Brain microvascular endothelial cell (primary cell): Measurements from ENCODE around the gene SECTM1.

Source experiments
- DNase-seq: peaks from one replicate; pipeline ENCODE4 v3.0.0-alpha.2; 2020
- H3K27ac ChIP-seq: fragments of 250-450 bp; sonication (Bioruptor Pico); 2 replicates; pipeline ENCODE4 v1.5.1; 2020; ENCODE audit warnings: mild to moderate bottlenecking, moderate library complexity
- H3K27me3 ChIP-seq: fragments of 250-450 bp; sonication (Bioruptor Pico); replicated peaks from 2 replicates; pipeline ENCODE4 v1.5.1; 2020; ENCODE audit warnings: mild to moderate bottlenecking
- H3K36me3 ChIP-seq: fragments of 250-450 bp; sonication (Bioruptor Pico); replicated peaks from 2 replicates; pipeline ENCODE4 v1.5.1; 2020; ENCODE audit warnings: mild to moderate bottlenecking
- H3K4me3 ChIP-seq: 2 replicates; pipeline ENCODE4 v1.5.1; 2011; ENCODE audit warnings: low read depth, mild to moderate bottlenecking, control low read depth, low read length, moderate library complexity
- CTCF ChIP-seq: IDR thresholded peaks from 2 replicates; pipeline ENCODE4 v1.5.1; 2011; ENCODE audit warnings: low read depth, mild to moderate bottlenecking, moderate library complexity, low read length, control low read depth, inconsistent platforms; ENCODE audit errors: missing control alignments
- in situ Hi-C: cut with HindIII; loops from 2 replicates; pipeline ENCODE4 v1.10.0; 2017; ENCODE audit warnings: low sequenced_read_pairs, low pct_ligation_motif_present

Gene SECTM1

GRCh38 chr17:82358465-82359350 is 25.1 kb upstream of the SECTM1 start, which contains the start of gene TEX19:
Gene TEX19, plus strand, starts transcription at chr17:82359247. Its CDS starts 2,904 bp downstream, at chr17:82362151.
- no peaks in the 10 kb centered on the region for H3K36me3 ChIP-seq
- in situ Hi-C loops: no loop called here
- H3K4me3 ChIP-seq: no peak within 1 kb of the TSS
- no peak within 1 kb of the TSS for H3K27ac ChIP-seq
- no peak for TF ChIP-seq CTCF
- DNase-seq: no peak
- H3K27me3 ChIP-seq: no peaks in the 10 kb centered on the region

- no peak overlapping the region for H3K4me3 ChIP-seq
Observed at GRCh38 chr17:82357394-82357793, 23.8 kb upstream of the SECTM1 start.

GRCh38 chr17:82356845-82357355 is 23.3 kb upstream of the SECTM1 start:
- no peaks in the 10 kb centered on the region for H3K36me3 ChIP-seq
- in situ Hi-C loops: no loop called here
- no peak overlapping the region for H3K4me3 ChIP-seq
- H3K27ac ChIP-seq: no peak overlapping the region
- no peaks in the 10 kb centered on the region for H3K27me3 ChIP-seq
- no peak for DNase-seq
- no peak for TF ChIP-seq CTCF

More at GRCh38 chr17:82357394-82357793, 23.8 kb upstream of the SECTM1 start:
- Histone ChIP-seq H3K27ac (no peak overlapping the region), H3K27me3 (no peaks in the 10 kb centered on the region), H3K36me3 (no peaks in the 10 kb centered on the region)
- DNase-seq: no peak
- TF ChIP-seq CTCF: no peak
- in situ Hi-C loops: no loop called here

GRCh38 chr17:82355770-82356427 is 22.3 kb upstream of the SECTM1 start:
- H3K27ac ChIP-seq: no peak overlapping the region
- TF ChIP-seq CTCF: no peak
- no peak overlapping the region for H3K4me3 ChIP-seq
- H3K36me3 ChIP-seq: no peaks in the 10 kb centered on the region
- no peak for DNase-seq
- no peaks in the 10 kb centered on the region for H3K27me3 ChIP-seq
- in situ Hi-C loops: no loop called here

GRCh38 chr17:82354804-82355308 is 21.3 kb upstream of the SECTM1 start:
- Histone ChIP-seq H3K27ac (no peak overlapping the region), H3K36me3 (no peaks in the 10 kb centered on the region), H3K4me3 (no peak overlapping the region), H3K27me3 (no peaks in the 10 kb centered on the region)
- in situ Hi-C loops: no loop called here
- DNase-seq: no peak
- TF ChIP-seq CTCF: no peak
